ENCODE results near the gene ZMAT1. TPM values are rescaled to one million over a fixed set of nuclear protein-coding genes. Genes with fewer than 3 reads are reported as not detected.
"Not testable (repeated sequence)": the region's sequence is repeated elsewhere in the genome, so short reads cannot be mapped to it uniquely, and the experiment has no call there.

ZMAT1 gene
- polyA plus RNA-seq (ENCODE audit: insufficient read length in 4 of 4), result 10 to 100 TPM; 11.1 to 41.3 (median 29.8) TPM

DNA sequence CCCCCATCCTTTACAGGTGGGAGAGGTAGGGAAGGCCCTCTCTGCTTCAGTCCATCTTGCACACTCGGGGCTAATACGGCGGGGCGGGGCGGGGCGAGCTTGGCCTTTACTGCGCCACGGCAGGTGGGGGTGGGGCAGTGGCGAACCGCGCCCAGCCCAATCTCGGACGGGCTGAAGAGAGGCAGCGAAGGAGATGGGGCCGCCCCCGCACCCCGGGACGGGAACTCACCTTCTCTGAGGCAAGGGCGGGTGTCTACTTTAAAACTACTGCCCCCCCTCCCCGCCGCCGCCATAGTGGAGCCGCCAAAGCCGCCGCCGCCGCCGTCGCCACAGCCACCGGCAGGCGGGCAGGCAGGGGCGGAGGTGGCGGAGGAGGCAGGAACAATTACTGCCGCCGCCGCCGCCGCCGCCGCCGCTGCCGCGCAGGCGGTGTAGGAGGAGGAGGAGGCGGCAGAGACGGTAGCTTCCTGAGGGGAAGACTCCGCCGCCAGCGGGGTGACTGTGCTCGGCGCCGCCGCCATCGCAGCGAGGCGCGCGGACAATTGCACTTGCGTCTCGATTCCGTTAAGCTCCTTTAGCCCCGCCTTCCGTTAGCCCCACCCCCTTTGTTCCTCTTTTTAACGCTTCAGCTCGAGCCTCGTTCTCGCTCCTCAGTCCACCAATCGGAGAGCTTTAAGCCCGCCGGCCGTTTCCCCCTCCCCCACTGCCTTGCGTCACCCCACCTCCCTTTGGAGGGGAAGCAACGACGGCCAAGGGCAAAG, at the start of gene ZMAT1:
ZMAT1 (minus strand) TSS at position 540 of the 761 bp plus-strand sequence; CDS start at position 521, 19 bp downstream.
- peak; percentile 62 to 72 (median 67) for DNase-seq (ENCODE audit: low read depth in 4 of 4, low spot score in 3 of 4)

DNA sequence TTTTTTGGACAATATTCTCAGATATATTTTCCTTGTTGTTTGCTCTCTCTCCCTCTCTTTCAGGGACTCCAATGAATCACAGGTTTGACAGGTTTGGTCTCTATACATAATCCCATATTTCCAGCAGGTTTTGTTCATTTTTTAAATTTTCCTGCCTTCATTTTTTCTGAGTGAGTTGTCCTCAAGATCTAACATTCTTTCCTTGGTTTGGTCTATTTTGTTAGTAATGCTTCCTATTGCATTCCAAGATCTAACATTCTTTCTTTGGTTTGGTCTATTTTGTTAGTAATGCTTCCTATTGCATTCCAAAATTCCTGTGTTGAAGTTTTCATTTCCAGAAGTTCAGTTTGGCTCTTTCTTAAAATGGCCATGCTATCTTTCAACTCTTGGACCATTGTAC, 45.3 kb upstream of the ZMAT1 start:
- DNase-seq (ENCODE audit: low read depth in 4 of 4, low spot score in 3 of 4), result no peak

DNA sequence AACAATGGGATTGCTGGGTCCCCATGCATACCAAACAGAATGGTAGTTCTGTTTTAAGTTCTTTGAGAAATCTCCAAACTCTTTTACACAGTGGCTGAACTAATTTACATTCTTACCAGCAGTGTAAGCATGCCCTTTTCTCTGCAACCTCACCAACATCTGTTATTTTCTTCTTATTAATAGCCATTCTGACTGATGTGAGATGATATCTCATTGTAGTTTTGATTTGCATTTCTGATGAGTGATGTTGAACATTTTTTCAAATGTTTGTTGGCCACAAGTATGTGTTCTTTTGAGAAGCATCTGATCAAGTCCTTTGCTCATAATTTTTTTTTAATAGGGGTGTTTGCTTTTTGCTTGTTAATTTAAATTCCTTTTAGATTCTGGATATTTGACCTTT, 41.2 kb upstream of the ZMAT1 start:
- DNase-seq (ENCODE audit: low read depth in 4 of 4, low spot score in 3 of 4), result no peak

DNA sequence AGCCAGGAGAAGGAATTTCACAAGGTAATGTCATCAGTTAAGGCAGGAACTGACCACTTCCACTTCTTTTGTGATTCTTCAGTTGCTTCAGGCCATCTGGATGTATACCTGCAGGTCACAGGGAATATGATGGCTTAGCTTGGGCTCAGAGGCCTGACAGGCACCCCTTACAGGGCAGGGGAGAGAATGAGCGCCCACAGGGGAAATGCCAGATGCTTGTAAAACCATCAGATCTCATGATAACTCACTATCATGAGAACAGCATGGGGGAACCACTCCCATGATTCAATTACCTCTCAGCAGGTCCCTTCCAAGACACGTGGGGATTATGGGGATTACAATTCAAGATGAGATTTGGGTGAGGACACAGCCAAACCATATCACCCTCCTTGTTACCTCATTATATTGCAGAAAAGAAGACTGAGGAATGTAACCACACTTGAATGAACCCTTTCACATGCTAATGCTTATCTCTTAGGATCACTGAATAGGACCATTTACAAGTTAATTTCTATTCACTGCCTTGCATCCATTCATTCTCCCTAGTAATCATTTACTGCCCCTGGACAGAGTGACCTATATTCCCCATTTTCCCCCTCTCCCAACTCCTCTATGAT, 33.2 kb upstream of the ZMAT1 start:
- DNase-seq (ENCODE audit: low read depth in 4 of 4, low spot score in 3 of 4), result not testable (repeated sequence)

DNA sequence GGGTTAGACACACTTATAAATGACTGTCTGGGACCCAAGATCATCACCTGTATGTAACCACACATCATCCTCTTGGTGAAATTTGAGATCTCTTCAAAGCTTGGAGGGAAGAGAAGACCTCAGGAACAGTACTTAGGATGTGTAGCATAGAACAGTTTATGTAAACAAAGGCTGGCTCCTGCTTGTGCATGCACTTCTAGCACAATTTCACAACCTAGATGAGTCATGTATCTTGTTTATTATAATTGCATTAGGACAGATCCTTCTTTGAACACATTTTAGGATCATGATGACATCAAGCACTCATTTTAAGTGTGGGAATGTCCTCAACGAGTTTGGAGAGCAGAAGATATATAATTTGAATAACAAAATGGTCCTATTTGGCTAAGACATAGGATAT, 26.3 kb upstream of the ZMAT1 start:
- no peak for DNase-seq (ENCODE audit: low read depth in 4 of 4, low spot score in 3 of 4)

DNA sequence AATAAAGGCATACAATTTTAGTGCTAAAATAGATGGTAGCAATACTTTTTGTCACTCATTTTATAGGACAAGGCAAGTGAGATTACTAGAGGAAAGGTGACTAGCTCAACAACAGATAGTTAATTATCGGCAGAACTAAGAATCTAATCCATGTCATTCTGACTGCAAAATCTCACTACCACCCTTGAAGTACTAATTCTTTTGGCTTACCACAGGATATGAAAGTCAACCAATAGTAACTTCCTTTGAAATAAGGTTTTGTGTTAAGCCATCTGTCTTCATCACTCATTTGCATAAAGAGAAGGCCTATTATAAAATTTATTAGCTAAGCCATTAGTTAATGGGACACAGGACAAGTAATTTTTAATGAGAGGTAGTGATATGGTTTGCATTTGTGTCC, 25.3 kb upstream of the ZMAT1 start:
- DNase-seq (ENCODE audit: low read depth in 4 of 4, low spot score in 3 of 4), result no peak

DNA sequence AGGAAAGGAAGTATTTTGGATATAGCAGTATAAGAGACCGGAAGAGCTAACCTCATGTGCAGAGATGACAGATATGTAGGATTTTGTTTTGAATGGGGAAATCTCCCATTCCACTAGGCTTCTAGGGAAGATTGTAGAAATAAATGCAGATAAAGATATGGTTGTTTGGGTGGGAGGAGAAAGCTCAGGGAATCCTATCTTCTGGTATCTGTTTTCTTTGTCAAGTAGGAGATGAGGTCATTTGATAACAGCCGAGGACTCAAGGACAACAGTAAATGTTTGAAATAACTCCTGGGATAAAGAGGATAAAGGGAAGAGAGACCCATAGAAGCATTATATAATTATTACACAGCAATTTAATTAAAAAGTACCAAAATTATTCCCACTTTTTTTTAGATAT, 24.7 kb upstream of the ZMAT1 start:
- DNase-seq (ENCODE audit: low read depth in 4 of 4, low spot score in 3 of 4), result no peak

DNA sequence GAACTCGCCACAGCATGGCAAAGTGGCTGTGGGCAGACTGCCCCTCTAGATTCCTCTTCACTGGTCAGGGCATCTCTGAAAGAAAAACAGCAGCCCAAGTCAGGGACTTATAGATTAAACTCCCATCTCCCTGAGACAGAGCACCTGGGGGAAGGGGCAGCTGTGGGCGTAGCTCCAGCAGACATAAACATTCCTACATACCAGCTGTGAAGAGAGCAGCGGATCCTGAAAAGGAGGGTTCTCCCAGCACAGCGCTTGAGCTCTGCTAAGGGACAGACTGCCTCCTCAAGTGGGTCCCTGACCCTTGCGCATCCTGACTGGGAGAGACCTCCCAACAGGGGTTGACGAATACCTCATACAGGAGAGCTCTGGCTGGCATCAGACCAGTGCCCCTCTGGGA, 18.8 kb upstream of the ZMAT1 start:
- no peak for DNase-seq (ENCODE audit: low read depth in 4 of 4, low spot score in 3 of 4)

DNA sequence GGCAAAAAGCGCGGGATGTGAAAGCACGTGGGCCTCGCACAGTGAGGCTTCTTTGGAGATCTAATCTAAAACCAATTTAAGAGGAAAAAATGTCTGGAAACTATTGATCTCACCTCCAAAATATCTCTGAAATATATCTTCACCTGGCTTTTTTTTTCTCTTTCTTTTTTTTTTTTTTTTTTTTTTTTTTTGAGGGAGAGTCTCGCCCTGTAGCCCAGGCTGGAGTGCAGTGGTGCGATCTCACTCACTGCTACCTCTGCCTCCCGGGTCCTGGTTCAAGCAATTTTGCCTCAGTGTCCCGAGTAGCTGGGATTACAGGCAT, 383 bp upstream of the ZMAT1 start:
- no peak for DNase-seq (ENCODE audit: low read depth in 4 of 4, low spot score in 3 of 4)

DNA sequence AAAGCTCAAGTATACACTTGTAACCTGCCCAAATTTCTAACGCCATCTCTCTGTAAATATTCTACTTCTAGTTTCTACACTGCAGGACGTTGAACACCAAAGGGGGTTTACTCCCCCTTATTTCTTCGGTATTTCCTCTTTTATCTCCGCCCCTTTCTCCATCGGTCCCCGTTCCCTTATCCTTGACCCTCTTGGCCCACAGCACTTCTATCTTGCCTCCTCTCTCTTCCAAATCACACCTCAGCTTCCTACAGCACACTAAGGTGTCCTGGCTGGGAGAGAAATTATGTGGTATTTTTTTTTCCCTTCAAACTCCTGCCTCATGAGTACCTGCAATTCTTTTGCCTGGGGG, 715 bp downstream of the ZMAT1 start:
- peak in 3 of 4 donors; percentile 1 to 2 (median 2) for DNase-seq (ENCODE audit: low read depth in 4 of 4, low spot score in 3 of 4)

DNA sequence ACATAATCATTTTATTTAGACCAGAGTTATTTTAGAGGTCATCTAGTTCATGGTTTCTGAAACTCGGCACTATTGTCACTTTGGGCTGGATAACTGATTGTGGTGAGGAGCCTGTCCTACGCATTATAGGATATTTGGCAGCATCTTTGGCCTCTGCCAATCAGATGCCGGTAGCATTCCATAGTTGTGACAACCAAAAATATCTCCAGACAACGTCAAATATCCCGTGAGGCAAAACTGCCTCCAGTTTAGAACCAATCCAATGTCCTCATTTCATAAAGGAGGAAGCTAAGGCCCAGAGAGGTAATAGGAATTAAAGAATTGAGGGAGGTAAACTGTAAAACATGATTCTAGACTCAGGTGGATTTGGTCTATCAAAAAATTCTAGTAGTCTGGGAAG, 6.1 kb downstream of the ZMAT1 start:
- no peak for DNase-seq (ENCODE audit: low read depth in 4 of 4, low spot score in 3 of 4)

DNA sequence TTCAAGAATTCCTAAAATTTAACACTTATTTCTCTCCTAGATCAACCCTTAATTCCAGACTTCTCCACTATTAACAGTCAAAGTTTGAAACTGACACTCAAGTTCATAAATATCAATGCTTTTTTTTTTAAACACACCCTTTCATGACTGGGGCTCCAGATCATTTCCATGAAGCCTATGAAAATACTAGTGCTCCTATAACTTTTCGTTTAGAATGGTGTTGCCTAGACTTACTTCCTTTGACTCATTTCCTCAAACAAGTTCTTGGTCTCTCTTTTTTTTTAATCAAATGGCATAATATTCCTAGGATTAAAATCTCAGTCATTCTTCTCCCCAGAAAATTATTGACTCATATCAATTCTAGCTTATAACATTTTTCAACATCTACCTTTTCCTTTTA, 13.1 kb downstream of the ZMAT1 start:
- no peak for DNase-seq (ENCODE audit: low read depth in 4 of 4, low spot score in 3 of 4)

DNA sequence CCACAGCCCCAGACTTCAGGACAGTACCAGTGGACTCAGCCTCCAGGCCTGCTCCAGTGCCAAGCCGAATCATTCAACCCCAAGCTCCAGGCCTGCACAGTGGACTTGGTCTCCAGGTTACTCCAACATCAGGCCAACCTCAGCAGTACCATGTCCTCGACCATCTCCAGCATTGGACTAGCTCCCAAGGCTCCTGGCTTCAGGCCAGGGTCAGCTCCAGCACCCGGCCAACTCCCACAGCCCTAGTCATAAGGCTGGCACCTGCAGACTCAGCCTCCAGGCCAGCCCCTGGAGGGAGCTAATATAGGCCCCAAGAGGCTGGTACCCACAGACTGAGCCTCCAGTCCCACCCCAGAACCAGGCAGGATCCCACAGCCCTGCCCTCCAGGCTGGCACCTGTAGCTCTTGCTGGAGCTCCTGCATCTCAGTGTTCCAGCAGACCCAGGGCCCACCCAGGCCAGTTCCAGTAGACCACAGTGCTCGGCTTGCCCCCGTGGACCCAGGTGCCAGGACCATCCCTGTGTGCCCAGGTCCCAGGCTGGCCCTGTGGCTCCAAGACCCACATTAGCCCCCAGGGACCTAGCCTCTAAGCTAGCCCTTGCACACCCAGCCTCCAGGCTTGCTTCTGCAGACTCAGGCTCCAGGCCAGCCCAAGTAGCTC, 25.6 kb downstream of the ZMAT1 start:
- no peak for DNase-seq (ENCODE audit: low read depth in 4 of 4, low spot score in 3 of 4)

DNA sequence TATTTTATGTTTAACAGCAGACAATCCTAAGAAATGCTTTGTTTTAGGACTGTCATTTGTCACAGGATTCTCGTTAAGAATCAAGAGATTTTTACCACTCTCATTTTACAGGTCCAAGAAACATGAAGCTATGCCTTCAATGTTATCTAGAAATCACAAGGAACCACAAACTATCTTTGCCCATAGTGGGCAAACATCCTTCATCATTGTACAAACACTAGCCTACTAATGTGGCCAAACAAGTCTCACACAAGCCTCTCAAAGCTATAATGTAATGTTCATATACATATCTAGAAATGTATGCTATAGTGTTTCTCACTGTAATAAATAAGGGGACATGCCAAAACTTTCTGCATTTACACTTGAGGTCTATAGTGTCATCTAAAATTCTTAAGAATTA, 26.8 kb downstream of the ZMAT1 start:
- no peak for DNase-seq (ENCODE audit: low read depth in 4 of 4, low spot score in 3 of 4)

Other genes with a start within 250 kb of the ZMAT1 start
- 10 to 100 TPM in 3 of 4 donors, 1 to 10 TPM in 1; 7.9 to 26.3 (median 24.1) TPM for gene TCEAL2, start 193.7 kb upstream of the ZMAT1 start, polyA plus RNA-seq (ENCODE audit: insufficient read length in 4 of 4)
- gene TCEAL6, start 210.5 kb upstream of the ZMAT1 start, polyA plus RNA-seq (ENCODE audit: insufficient read length in 4 of 4), result under 1 TPM; 0.12 to 0.29 (median 0.18) TPM
- gene BEX5, start 223.9 kb upstream of the ZMAT1 start, polyA plus RNA-seq (ENCODE audit: insufficient read length in 4 of 4), result 10 to 100 TPM in 2 of 4 donors, 1 to 10 TPM in 2; 1.6 to 14.8 (median 11.5) TPM